Head of caudate nucleus (tissue), 42 donors: ENCODE measurements around the gene ZNF184.

Source experiments
- DNase-seq, 42 donors: peaks; one replicate each; pipeline versions ENCODE4 v3.0.0 to v3.0.0-alpha.2; 2020 to 2021; ENCODE audit warnings: mixed read lengths in 7 of 42
- intact Hi-C: fragments of 100-400 bp; cut with DNase I; formaldehyde crosslinking; loops from one replicate; pipeline ENCODE4 v1.15.0; 2022

Gene ZNF184

GRCh38 chr6:27472617-27473400 lies at the start of gene ZNF184:
Gene ZNF184, minus strand, starts transcription at chr6:27473105. Its CDS starts 811 bp downstream, at chr6:27472294.
- DNase-seq: peak; percentile 86 to 97 (median 93)
- intact Hi-C loops: no loop called here

DNA sequence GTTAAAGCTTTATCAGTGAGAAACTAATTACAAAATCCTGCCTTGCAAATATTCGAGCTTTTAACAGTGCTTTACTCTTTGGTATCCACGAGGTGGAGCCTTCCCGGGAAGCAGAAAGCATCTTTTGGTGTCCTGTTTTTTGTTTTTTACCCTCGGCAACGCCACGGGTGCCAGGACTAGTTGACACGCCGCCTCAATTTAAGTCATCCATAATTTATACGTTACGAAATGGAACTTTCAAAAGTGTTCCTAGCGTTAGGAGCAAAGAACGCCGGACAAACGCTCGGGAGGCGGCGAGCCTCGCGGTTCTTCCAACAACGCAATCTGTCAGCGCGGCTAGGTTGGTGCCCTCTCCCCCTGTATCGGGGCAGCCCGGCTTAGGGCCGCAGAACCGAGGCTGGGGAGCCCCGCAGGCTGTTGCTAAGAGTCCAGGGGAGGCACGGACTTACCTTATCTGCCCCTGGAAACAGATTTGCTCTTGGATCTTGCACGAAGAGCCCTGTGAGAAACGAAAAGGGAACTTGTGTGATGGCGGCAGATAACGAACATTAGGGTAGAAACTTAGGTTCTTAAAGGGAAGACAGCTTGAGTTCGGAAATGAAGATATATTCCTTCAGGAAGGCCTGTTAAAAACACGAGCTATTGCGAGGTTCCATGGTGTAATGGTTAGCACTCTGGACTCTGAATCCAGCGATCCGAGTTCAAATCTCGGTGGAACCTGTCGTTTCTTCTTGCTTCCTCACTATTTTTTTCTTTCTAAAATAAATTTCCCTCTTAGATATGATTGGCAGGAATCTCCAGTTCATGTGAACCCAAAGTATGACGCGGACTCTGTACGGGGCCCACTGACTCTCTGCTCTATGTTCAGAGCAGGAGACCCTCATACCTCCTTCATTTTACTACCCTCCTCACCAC lies 46.2 kb upstream of the ZNF184 start:
- intact Hi-C loops: no loop called here
- DNase-seq: peak; percentile 33 to 87 (median 62)

DNA sequence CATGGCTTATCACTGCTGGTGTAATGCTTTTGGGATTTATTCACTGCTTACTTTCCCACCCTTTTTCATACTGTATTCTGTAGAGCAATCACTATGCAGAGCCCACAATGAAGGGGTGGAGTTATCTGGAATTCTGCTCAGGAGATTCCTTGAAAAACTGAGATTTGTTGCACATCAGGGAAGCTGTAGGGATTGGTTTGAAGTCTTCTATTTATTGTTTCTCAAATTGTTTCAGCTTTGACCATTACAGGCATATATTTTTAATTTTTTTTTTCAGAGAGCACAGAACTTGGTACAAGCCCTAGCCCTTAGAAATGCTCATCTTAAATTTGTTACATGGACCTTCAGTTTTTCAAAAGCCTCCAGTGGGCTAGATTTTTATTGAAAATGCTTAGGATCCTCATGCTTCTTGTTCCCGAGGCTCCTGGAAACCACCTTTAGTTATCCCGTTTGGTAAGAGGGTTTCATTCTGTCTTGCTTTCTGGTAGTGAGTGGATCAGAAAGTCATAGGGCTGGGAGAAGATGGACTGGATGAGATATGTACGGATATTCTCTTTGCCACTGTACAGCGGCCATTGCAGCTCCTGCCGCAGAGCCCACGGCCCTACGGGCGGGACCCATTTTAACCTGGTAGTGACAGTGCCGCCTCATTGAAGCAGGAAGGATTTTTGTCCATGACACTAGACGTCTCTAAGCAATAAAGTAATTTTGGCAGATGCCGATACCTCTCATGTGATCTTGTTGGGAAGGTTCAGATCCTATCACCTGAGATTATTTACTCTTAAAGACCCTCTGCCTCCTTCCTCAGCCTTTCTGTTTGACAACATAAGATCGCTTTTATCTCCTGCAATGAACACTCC lies 45.3 kb upstream of the ZNF184 start:
- intact Hi-C loops: no loop called here

GRCh38 chr6:27517238-27517637 lies 44.3 kb upstream of the ZNF184 start:
- intact Hi-C loops: no loop called here
- no peak for DNase-seq

More for the DNA sequence above, 45.3 kb upstream of the ZNF184 start:
- DNase-seq: peak in 7 of 42 donors; percentile 1 to 19 (median 13)

- intact Hi-C loops: no loop called here
These were observed 42.1 kb upstream of the ZNF184 start for GRCh38 chr6:27514906-27515495.

GRCh38 chr6:27512525-27512924 lies 39.6 kb upstream of the ZNF184 start:
- intact Hi-C loops: no loop called here
- DNase-seq: no peak

More at GRCh38 chr6:27514906-27515495, 42.1 kb upstream of the ZNF184 start:
- peak in 1 of 42 donors; percentile 17 for DNase-seq

DNA sequence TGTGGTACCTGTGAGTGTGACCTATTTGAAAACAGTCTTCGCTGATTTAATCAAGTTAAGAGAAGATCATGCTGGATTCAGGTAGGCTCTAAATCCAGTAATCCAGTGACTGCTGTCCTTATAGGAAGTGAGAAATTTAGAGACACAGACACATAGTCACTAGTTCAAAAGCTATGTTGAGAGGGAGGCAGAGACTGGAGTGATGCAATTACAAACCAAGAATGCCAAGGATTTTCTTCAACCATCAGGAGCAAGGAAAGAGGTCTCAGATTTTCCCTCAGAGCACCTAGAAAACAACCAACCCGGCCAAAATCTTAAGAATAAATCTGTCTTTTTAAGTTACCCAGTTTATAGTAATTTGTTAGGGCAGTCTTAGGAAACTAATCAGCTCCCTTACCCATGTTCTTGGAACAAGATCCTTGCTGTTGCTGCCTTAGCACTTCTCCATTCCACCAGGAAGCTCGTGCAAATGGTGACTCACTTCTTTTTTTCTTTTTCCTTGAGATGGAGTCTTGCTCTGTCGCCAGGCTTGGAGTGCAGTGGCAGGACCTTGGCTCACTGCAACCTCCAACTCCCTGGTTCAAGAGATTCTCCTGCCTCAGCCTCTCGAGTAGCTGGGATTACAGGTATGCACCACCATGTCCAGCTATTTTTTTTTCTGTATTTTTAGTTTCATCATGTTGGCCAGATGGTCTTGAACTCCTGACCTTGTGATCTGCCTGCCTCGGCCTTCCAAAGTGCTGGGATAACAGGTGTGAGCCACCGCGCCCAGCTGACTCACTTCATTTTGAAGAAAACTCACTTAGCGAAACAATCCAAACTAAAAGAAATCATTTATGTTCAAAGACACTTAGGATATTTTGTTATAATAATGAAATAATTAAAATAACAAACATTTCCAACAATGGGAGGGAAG lies 34.4 kb upstream of the ZNF184 start:
- intact Hi-C loops: no loop called here
- DNase-seq: no peak

DNA sequence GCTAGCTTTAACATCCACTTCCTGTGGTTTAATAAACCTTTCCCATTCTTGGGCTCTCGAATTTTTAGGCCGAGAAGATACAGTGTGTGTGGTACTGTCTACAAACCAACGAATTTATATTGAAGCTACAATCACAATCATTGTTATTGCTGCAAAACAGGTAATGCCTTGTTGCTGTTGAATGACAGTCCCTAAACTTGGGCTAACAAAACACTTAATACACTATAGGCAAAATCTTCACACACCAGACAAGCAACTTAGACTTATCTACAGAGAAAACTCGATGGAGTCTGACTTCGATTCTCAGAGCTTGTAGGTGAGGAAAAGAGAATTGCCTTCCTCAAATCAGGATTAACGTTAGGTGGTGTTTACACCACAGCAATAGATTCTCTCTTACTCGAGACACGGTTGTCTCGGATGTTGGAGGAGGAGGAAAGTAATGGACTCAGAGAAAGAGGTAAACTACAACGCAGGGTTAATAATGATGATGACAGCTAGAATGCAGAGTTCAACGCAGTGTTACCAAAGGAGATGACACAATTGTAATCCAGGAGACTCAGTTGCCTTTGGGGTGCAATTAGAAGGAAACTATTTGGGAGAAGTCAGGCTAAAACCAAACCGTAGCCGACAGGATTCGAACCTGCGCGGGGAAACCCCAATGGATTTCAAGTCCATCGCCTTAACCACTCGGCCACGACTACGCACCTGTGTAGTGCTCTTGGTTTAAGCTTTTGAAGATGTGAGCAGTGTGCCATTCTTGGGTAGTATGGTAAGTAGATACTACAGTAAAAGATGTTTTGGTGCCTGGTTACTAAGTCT lies 32.5 kb upstream of the ZNF184 start:
- peak in 8 of 42 donors; percentile 4 to 44 (median 20) for DNase-seq
- intact Hi-C loops: no loop called here

GRCh38 chr6:27503436-27504030 lies 30.6 kb upstream of the ZNF184 start:
- intact Hi-C loops: no loop called here

DNA sequence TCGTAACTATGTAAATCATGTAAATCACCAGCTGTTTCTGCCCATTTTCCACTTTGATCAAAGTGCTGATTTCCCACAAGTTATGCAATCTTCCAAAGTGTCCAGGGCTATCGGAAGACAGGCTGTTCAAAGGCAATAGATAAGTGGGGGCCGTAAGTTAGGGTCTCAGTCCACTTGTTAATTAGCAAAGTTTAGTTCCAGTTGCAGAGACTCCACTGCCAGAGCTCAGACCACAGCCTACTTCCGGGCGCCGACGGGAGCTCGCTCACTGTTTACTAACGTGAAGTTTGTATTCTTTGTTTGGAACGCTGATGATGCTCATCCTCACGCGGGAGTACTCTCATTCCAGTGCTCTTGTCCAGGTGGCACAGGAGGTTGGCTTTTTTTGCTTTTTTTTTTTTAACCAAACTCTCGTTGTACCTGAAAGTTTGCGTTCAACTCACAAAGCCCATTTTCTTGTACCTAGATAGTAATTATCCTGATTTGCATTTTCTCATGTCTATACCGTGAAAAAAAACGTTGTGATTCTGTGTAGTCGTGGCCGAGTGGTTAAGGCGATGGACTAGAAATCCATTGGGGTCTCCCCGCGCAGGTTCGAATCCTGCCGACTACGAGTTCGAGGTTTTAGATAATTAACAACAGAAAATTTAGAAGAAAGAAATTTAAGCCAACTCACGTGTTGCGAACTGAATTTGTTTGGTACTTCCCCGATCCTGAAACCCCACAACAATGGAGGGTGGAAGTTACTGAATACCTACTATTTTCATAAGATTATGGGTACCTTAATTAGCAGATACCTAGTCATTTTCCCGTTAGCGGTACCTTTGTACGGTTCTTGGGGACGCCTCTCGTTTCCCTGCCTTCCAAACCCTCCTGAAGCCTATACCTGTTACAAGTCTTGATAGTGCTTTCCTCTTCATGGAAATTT lies 29.9 kb upstream of the ZNF184 start:
- intact Hi-C loops: no loop called here
- DNase-seq: peak in 29 of 42 donors; percentile 4 to 68 (median 41)

More at GRCh38 chr6:27503436-27504030, 30.6 kb upstream of the ZNF184 start:
- DNase-seq: peak in 39 of 42 donors; percentile 11 to 81 (median 52)

DNA sequence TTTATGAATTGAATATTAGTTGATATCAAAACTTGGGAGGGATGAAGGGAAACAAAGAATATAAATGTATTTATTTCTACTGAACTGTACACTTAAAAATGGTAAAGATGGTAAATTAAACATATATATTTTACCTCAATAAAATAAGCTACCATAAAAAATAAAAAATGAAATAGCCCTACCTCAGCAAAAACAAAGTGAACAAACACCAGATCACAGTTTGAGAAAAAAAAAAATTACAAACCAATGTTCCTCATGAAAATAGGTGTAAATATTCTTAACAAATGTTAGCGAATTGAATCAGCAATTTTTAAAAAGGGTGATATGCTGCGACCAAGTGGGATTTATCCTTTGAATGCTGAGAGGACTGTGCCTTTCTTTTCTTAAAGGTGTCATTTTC lies 28.3 kb upstream of the ZNF184 start:
- intact Hi-C loops: no loop called here
- no peak for DNase-seq

- intact Hi-C loops: no loop called here
- DNase-seq: no peak
These were observed 27.3 kb upstream of the ZNF184 start for GRCh38 chr6:27500177-27500576.

- intact Hi-C loops: no loop called here
- DNase-seq: peak in 5 of 42 donors; percentile 14 to 52 (median 36)
These were observed 22.7 kb upstream of the ZNF184 start for GRCh38 chr6:27495386-27496135.

DNA sequence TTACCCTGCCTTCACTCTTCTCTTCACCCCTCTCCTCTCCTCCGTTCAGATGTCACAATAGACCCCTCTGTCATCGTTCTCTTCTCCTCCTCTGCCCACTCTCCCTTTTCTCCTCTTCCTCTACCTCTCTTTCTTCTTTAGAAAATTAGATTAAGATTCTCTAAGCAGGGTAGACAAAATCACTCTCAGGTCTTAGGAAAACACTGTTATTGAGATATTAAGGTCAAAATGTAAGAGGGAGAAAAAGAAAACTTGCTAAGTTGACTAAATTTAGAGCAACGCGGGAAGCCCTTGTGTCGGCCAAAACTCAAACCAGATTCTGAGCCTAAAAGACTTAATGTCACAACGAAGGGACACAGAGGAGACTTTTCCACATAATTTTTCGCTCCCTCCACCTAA lies 22.1 kb upstream of the ZNF184 start:
- intact Hi-C loops: no loop called here
- DNase-seq: no peak
